Lung (tissue), 12 donors: ENCODE measurements around the gene C21orf91. TPM values are rescaled to one million over a fixed set of nuclear protein-coding genes. Genes with fewer than 3 reads are reported as not detected.
A peak's percentile ranks its signal among the peaks of the same experiment; 100 is the strongest.

Experiments
- ATAC-seq: fragments of 200-7000 bp; cut with Tn5 transposase; one replicate; pipeline ENCODE4 v1.9.1; 2020; ENCODE audit warnings: moderate number of reproducible peaks; ENCODE audit not compliant: insufficient read depth, low FRiP score
- DNase-seq, 3 donors: peaks; one replicate each; pipeline ENCODE4 v3.0.0-alpha.2; 2013 to 2017
- H3K27ac ChIP-seq, 2 donors: one replicate each; pipeline ENCODE4 v1.5.1; 2013; ENCODE audit warnings: mild to moderate bottlenecking in 2 of 2, moderate library complexity in 2 of 2, control low read depth in 1 of 2, inconsistent platforms in 1 of 2, low read depth in 1 of 2, low read length in 1 of 2
- H3K27me3 ChIP-seq, 3 donors: one replicate each; pipeline ENCODE4 v1.5.1; 2013; ENCODE audit warnings: low read length in 2 of 3; ENCODE audit not compliant: control insufficient read depth in 3 of 3, insufficient read depth in 3 of 3
- H3K36me3 ChIP-seq, 4 donors: one replicate each; pipeline ENCODE4 v1.5.1; 2013; ENCODE audit warnings: low read length in 4 of 4, mild to moderate bottlenecking in 1 of 4, moderate library complexity in 1 of 4; ENCODE audit not compliant: control insufficient read depth in 4 of 4, insufficient read depth in 4 of 4
- H3K4me1 ChIP-seq, 5 donors: one replicate each; pipeline ENCODE4 v1.5.1; 2013; ENCODE audit warnings: low read length in 5 of 5, mild to moderate bottlenecking in 2 of 5, moderate library complexity in 1 of 5; ENCODE audit not compliant: control insufficient read depth in 5 of 5, insufficient read depth in 5 of 5
- H3K4me3 ChIP-seq: one replicate; pipeline ENCODE4 v1.5.1; 2013; ENCODE audit warnings: mild to moderate bottlenecking, control low read depth, moderate library complexity
- H3K9ac ChIP-seq, 2 donors: one replicate each; pipeline ENCODE4 v1.5.1; 2013; ENCODE audit warnings: low read length in 2 of 2, control low read depth in 1 of 2; ENCODE audit not compliant: insufficient read depth in 1 of 2
- H3K9me3 ChIP-seq, 4 donors: one replicate each; pipeline ENCODE4 v1.5.1; 2013; ENCODE audit warnings: low read length in 3 of 4, mild to moderate bottlenecking in 1 of 4, moderate library complexity in 1 of 4; ENCODE audit not compliant: control insufficient read depth in 4 of 4, insufficient read depth in 3 of 4
- WGBS, 2 donors: extraction: QIAGEN DNeasy Blood & Tissue Kit; methylation state at CpG; one replicate each; pipeline ENCODE4 v1.1.7; 2013; 5-methylcytosine and 5-hydroxymethylcytosine counted together
- polyA plus RNA-seq, 2 donors: library from polyadenylated mRNA; stranded (reverse); fragments of 200-250 nt; gene quantifications; one replicate each; pipeline ENCODE4 v1.2.1, GENCODE V29; 2013
- total RNA-seq, 2 donors: library from RNA; depleted of rRNA in 1 of 2; stranded (reverse); fragments of >200 nt in 1 of 2; gene quantifications; one replicate each; pipeline ENCODE4 v1.2.1, GENCODE V29; 2014 to 2021
- TF ChIP-seq, protein P1 (sequence below): IDR thresholded peaks from 2 replicates; pipeline ENCODE4 v1.5.1; 2012; ENCODE audit warnings: mild to moderate bottlenecking; ENCODE audit errors: control extremely low read depth, extremely low read depth
- donor health status: control.
- donor health status: control.
- donor health status: Bipolar disorder and iron deficiency.
- donor health status: healthy.
- donor health status: DM: yes; HTN: yes; CAD: no.

Gene C21orf91
- total and polyA plus RNA-seq, 4 donors: 2.8 to 19.0 (median 10.2) TPM

DNA sequence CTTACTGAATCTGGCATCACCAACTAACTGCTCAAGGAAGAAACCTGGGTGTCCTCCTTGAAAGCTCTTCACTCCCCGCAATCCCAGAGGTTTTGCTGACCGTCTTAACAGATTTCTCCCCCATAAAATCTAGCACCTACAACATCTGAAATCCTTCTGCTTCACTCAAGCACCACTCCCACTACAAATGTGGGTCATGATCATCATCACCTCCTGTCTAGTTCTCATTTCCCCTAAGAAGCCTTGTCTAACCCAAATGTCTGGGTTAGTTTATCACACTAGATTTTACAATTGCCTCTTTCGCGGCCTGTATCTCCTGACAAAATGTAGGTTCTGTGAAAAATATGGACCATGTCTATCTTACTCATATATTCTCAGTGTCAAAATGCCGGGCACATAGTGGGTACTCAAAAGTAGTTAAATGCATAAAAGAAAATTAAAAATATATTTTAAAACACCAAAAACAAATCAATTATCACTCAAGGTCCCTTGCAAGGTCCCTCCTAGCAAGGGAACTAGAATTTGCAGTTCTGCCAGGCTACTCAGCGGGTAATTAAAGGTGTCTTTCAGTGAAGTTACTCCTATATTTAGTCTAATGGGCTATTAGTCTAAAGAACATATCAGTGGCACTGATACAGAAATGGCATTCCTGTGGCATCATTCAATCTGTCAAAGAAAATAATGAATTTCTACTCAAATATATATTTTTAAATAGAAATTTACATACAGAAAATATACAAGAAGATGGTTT is 19.6 kb downstream of the C21orf91 start:
- no peak for DNase-seq
- peaks cover 2 to 5% (median 3%) of the 10 kb centered on the region in 4 donors for H3K36me3 ChIP-seq

GRCh38 chr21:17798796-17799195 is 20.4 kb downstream of the C21orf91 start:
- WGBS, 2 donors: 72 to 82% methylated on average over 2 of the region's 2 CpGs
- no peaks in the 10 kb centered on the region for H3K27me3 ChIP-seq

More for the DNA sequence above, 19.6 kb downstream of the C21orf91 start:
- no peak for ATAC-seq
- no peaks in the 10 kb centered on the region for H3K9me3 ChIP-seq
- no peaks in the 10 kb centered on the region for H3K27me3 ChIP-seq
- H3K9ac ChIP-seq: no peak overlapping the region
- H3K4me3 ChIP-seq: no peak overlapping the region
- H3K4me1 ChIP-seq: peaks cover 0 to 10% (median 0%) of the 10 kb centered on the region in 5 donors
- no peak overlapping the region for H3K27ac ChIP-seq
- WGBS, 2 donors: 92% methylated on average over 6 of the region's 6 CpGs
- TF ChIP-seq, protein P1, sequence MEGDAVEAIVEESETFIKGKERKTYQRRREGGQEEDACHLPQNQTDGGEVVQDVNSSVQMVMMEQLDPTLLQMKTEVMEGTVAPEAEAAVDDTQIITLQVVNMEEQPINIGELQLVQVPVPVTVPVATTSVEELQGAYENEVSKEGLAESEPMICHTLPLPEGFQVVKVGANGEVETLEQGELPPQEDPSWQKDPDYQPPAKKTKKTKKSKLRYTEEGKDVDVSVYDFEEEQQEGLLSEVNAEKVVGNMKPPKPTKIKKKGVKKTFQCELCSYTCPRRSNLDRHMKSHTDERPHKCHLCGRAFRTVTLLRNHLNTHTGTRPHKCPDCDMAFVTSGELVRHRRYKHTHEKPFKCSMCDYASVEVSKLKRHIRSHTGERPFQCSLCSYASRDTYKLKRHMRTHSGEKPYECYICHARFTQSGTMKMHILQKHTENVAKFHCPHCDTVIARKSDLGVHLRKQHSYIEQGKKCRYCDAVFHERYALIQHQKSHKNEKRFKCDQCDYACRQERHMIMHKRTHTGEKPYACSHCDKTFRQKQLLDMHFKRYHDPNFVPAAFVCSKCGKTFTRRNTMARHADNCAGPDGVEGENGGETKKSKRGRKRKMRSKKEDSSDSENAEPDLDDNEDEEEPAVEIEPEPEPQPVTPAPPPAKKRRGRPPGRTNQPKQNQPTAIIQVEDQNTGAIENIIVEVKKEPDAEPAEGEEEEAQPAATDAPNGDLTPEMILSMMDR: no peak

GRCh38 chr21:17797967-17798366 is 21.2 kb downstream of the C21orf91 start:
- no peak overlapping the region for H3K27ac ChIP-seq
- H3K27me3 ChIP-seq: no peaks in the 10 kb centered on the region
- 88 to 91% methylated on average over 2 of the region's 2 CpGs for WGBS, 2 donors
- H3K4me1 ChIP-seq: peaks cover 0 to 2% (median 0%) of the 10 kb centered on the region in 5 donors
- ATAC-seq (no peak), DNase-seq (no peak)
- TF ChIP-seq, protein P1: no peak
- H3K9me3 ChIP-seq: no peaks in the 10 kb centered on the region
- H3K36me3 ChIP-seq: peaks cover 2 to 8% (median 2%) of the 10 kb centered on the region in 4 donors
- no peak overlapping the region for H3K4me3 ChIP-seq
- no peak overlapping the region for H3K9ac ChIP-seq

More at GRCh38 chr21:17798796-17799195, 20.4 kb downstream of the C21orf91 start:
- no peak overlapping the region for H3K4me3 ChIP-seq
- TF ChIP-seq, protein P1: no peak
- no peak for ATAC-seq
- DNase-seq: peak in 1 of 3 donors; percentile 13
- no peak overlapping the region for H3K9ac ChIP-seq
- no peaks in the 10 kb centered on the region for H3K9me3 ChIP-seq
- H3K27ac ChIP-seq: no peak overlapping the region
- H3K36me3 ChIP-seq: peaks cover 2 to 5% (median 4%) of the 10 kb centered on the region in 4 donors
- peaks cover 0 to 3% (median 0%) of the 10 kb centered on the region in 5 donors for H3K4me1 ChIP-seq
